H1 (cell line): ENCODE measurements around the gene MT1X.

Experiments used
- ASH2L ChIP-seq: fragments of 200-600, 300-600 bp; sonication (generic); IDR thresholded peaks from one replicate; pipeline ENCODE4 v1.7.1; 2017; ENCODE audit warnings: low read length
- ATF2 ChIP-seq: IDR thresholded peaks from 2 replicates; pipeline ENCODE4 v1.6.1; 2012; ENCODE audit warnings: low read length, inconsistent platforms
- CEBPB ChIP-seq: IDR thresholded peaks from 2 replicates; pipeline ENCODE4 v1.6.1; 2012; ENCODE audit warnings: low read depth, low read length
- CREB1 ChIP-seq: IDR thresholded peaks from 2 replicates; pipeline ENCODE4 v1.6.1; 2012; ENCODE audit warnings: inconsistent platforms
- CTCF ChIP-seq, 3 experiments: IDR thresholded peaks; 1 replicate in 2 of 3; 2 replicates in 1 of 3; pipeline versions ENCODE4 v1.5.1 to v1.6.1; 2011; ENCODE audit warnings: low read length in 3 of 3, mild to moderate bottlenecking in 3 of 3, inconsistent platforms in 2 of 3, low read depth in 1 of 3, moderate library complexity in 1 of 3; ENCODE audit not compliant: insufficient read depth in 1 of 3; ENCODE audit errors: control extremely low read depth in 1 of 3
- EP300 ChIP-seq, 2 experiments: IDR thresholded peaks; 1 replicate in 1 of 2; 2 replicates in 1 of 2; pipeline ENCODE4 v1.6.1; 2011 to 2012; ENCODE audit warnings: low read depth in 2 of 2, low read length in 2 of 2, mild to moderate bottlenecking in 2 of 2, borderline replicate concordance in 1 of 2, inconsistent platforms in 1 of 2, moderate library complexity in 1 of 2
- EZH2 ChIP-seq: fragments of 200-600 bp; sonication (generic); IDR thresholded peaks from 2 replicates; pipeline ENCODE4 v1.7.1; 2012; ENCODE audit warnings: low read depth, mild to moderate bottlenecking, moderate library complexity, low read length, inconsistent platforms; ENCODE audit not compliant: severe bottlenecking
- JUND ChIP-seq: IDR thresholded peaks from 2 replicates; pipeline ENCODE4 v1.6.1; 2011; ENCODE audit warnings: mild to moderate bottlenecking, improper control_type of control experiment, low read length
- POLR2A ChIP-seq, 2 experiments: IDR thresholded peaks; 1 replicate in 1 of 2; 2 replicates in 1 of 2; pipeline ENCODE4 v1.6.1; 2011; ENCODE audit warnings: low read depth in 2 of 2, low read length in 2 of 2, mild to moderate bottlenecking in 2 of 2; ENCODE audit errors: control extremely low read depth in 1 of 2
- POLR2AphosphoS5 ChIP-seq: IDR thresholded peaks from 2 replicates; pipeline ENCODE4 v1.6.1; 2011; ENCODE audit warnings: low read depth, low read length
- SAP30 ChIP-seq: fragments of 300-600 bp; sonication (generic); IDR thresholded peaks from 2 replicates; pipeline ENCODE4 v1.7.1; 2012; ENCODE audit warnings: low read length, moderate library complexity, mild to moderate bottlenecking, inconsistent platforms; ENCODE audit not compliant: insufficient read depth, insufficient replicate concordance
- SIN3A ChIP-seq, 2 experiments: IDR thresholded peaks in 1 of 2; conservative IDR thresholded peaks in 1 of 2; 2 replicates each; pipeline ENCODE4 v1.6.1; 2011 to 2012; ENCODE audit warnings: low read length in 2 of 2, improper control_type of control experiment in 1 of 2, low read depth in 1 of 2, mild to moderate bottlenecking in 1 of 2
- TAF1 ChIP-seq: IDR thresholded peaks from 2 replicates; pipeline ENCODE4 v1.6.1; 2011; ENCODE audit warnings: mild to moderate bottlenecking, low read depth, low read length
- YY1 ChIP-seq: IDR thresholded peaks from 2 replicates; pipeline ENCODE4 v1.6.1; 2011; ENCODE audit warnings: low read depth, mild to moderate bottlenecking, low read length

- no peak for TF ChIP-seq SAP30
- TF ChIP-seq EZH2, result peak; percentile 72
- no peak for TF ChIP-seq CTCF (IDR thresholded peaks at IDR 0.05; ENCODE audit: control extremely low read depth in 1 of 3, insufficient read depth in 1 of 3, low read depth in 1 of 3, low read length in 3 of 3)
- TF ChIP-seq JUND, result no peak
- no peak for TF ChIP-seq POLR2AphosphoS5
- no peak for TF ChIP-seq SIN3A (conservative IDR thresholded peaks at IDR 0.05 in 1 of 2, IDR thresholded peaks at IDR 0.05 in 1 of 2; ENCODE audit: low read depth in 1 of 2, low read length in 2 of 2)
- TF ChIP-seq CREB1, result no peak
- TF ChIP-seq YY1, result no peak
- TF ChIP-seq POLR2A (IDR thresholded peaks at IDR 0.05; ENCODE audit: control extremely low read depth in 1 of 2, low read depth in 2 of 2, low read length in 2 of 2), result no peak
- TF ChIP-seq ATF2, result no peak
- TF ChIP-seq TAF1, result no peak
- no peak for TF ChIP-seq EP300 (IDR thresholded peaks at IDR 0.05; ENCODE audit: borderline replicate concordance in 1 of 2, low read depth in 2 of 2, low read length in 2 of 2)
- TF ChIP-seq ASH2L, result no peak
- no peak for TF ChIP-seq CEBPB
These were observed 12.2 kb upstream of the MT1X start for GRCh38 chr16:56669840-56670619.
